ENCODE data around the gene CCNB1.
"Not testable (repeated sequence)": the region's sequence is repeated elsewhere in the genome, so short reads cannot be mapped to it uniquely, and the experiment has no call there.

CCNB1 gene

GRCh38 chr5:69166686-69167492, at the start of gene CCNB1:
Gene CCNB1 (plus strand): TSS chr5:69167150. CDS start chr5:69167263, 113 bp downstream.
- peak; percentile 94 to 97 for DNase-seq

- no peak for DNase-seq
These were observed 37.5 kb upstream of the CCNB1 start for GRCh38 chr5:69129413-69129812.

- no peak for DNase-seq
These were observed 36.7 kb upstream of the CCNB1 start for GRCh38 chr5:69130241-69130640.

- DNase-seq, result no peak
These were observed 35.6 kb upstream of the CCNB1 start for GRCh38 chr5:69131304-69131703.

GRCh38 chr5:69134126-69134525, 32.8 kb upstream of the CCNB1 start:
- DNase-seq, result no peak

- no peak for DNase-seq
These were observed 30.7 kb upstream of the CCNB1 start for GRCh38 chr5:69136293-69136692.

GRCh38 chr5:69137208-69137607, 29.7 kb upstream of the CCNB1 start:
- not testable (repeated sequence) for DNase-seq

- no peak for DNase-seq
These were observed 29.1 kb upstream of the CCNB1 start for GRCh38 chr5:69137807-69138206.

- no peak for DNase-seq
These were observed 28.2 kb upstream of the CCNB1 start for GRCh38 chr5:69138766-69139165.

- not testable (repeated sequence) for DNase-seq
These were observed 26.7 kb upstream of the CCNB1 start for GRCh38 chr5:69140239-69140638.

- DNase-seq, result no peak
These were observed 26.1 kb upstream of the CCNB1 start for GRCh38 chr5:69140827-69141226.

- DNase-seq, result not testable (repeated sequence)
These were observed 18.4 kb upstream of the CCNB1 start for GRCh38 chr5:69148576-69148975.

GRCh38 chr5:69148981-69149675, 17.8 kb upstream of the CCNB1 start:
- no peak for DNase-seq

- DNase-seq, result no peak
These were observed 17.3 kb upstream of the CCNB1 start for GRCh38 chr5:69149676-69150010.

- DNase-seq, result no peak
These were observed 14.2 kb upstream of the CCNB1 start for GRCh38 chr5:69152731-69153130.

- DNase-seq, result no peak
These were observed 10.5 kb upstream of the CCNB1 start for GRCh38 chr5:69156456-69156855.

GRCh38 chr5:69158039-69158438, 8.9 kb upstream of the CCNB1 start:
- no peak for DNase-seq

- DNase-seq, result no peak
These were observed 6.3 kb upstream of the CCNB1 start for GRCh38 chr5:69160651-69161050.

GRCh38 chr5:69167493-69167855, 524 bp downstream of the CCNB1 start:
- DNase-seq, result no peak

- DNase-seq, result no peak
These were observed 979 bp downstream of the CCNB1 start for GRCh38 chr5:69167929-69168328.

- DNase-seq, result no peak
These were observed 3.5 kb downstream of the CCNB1 start for GRCh38 chr5:69170495-69170894.

- DNase-seq, result no peak
These were observed 4.0 kb downstream of the CCNB1 start for GRCh38 chr5:69170969-69171368.

- not testable (repeated sequence) for DNase-seq
These were observed 14.8 kb downstream of the CCNB1 start for GRCh38 chr5:69181659-69182293.

- no peak for DNase-seq
These were observed 17.7 kb downstream of the CCNB1 start for GRCh38 chr5:69184621-69185020.

Data from NCI-H2081 (cell line).